ENCODE measurements around the gene DRAP1.

Gene DRAP1

GRCh38 chr11:65918211-65919140 is 750 bp upstream of the DRAP1 start, which contains the start of gene C11orf68:
Gene C11orf68, minus strand, starts transcription at chr11:65919062. Its CDS starts 31 bp downstream, at chr11:65919031.
- 0 out of 2 replicates have a peak, but pooled peaks have one; percentile 1 for TF ChIP-seq CTCF (IDR thresholded peaks at IDR 0.05; ENCODE audit: control insufficient read depth, extremely low read depth, insufficient read depth)
- no peak for DNase-seq (ENCODE audit: low read depth)
- H3K4me3 ChIP-seq (ENCODE audit: low read depth, low read length), result peak within 1 kb of the TSS; percentile 95

- peak overlapping the region; percentile 80 for H3K4me3 ChIP-seq (ENCODE audit: low read depth, low read length)
- no peak for TF ChIP-seq CTCF (IDR thresholded peaks at IDR 0.05; ENCODE audit: control insufficient read depth, extremely low read depth, insufficient read depth)
- no peak for DNase-seq (ENCODE audit: low read depth)
These were observed 546 bp downstream of the DRAP1 start for GRCh38 chr11:65919573-65920371.

- DNase-seq (ENCODE audit: low read depth), result no peak
- no peak for TF ChIP-seq CTCF (IDR thresholded peaks at IDR 0.05; ENCODE audit: control insufficient read depth, extremely low read depth, insufficient read depth)
- H3K4me3 ChIP-seq (ENCODE audit: low read depth, low read length), result peak overlapping the region; percentile 80
These were observed 1.2 kb downstream of the DRAP1 start for GRCh38 chr11:65920372-65920802.

GRCh38 chr11:65921033-65921555 is 1.9 kb downstream of the DRAP1 start:
- TF ChIP-seq CTCF (IDR thresholded peaks at IDR 0.05; ENCODE audit: control insufficient read depth, extremely low read depth, insufficient read depth), result no peak
- peak overlapping the region; percentile 80 for H3K4me3 ChIP-seq (ENCODE audit: low read depth, low read length)
- DNase-seq (ENCODE audit: low read depth), result no peak

- no peak for TF ChIP-seq CTCF (IDR thresholded peaks at IDR 0.05; ENCODE audit: control insufficient read depth, extremely low read depth, insufficient read depth)
- DNase-seq (ENCODE audit: low read depth), result no peak
These were observed 2.6 kb downstream of the DRAP1 start for GRCh38 chr11:65921876-65922275.

GRCh38 chr11:65922565-65922964 is 3.3 kb downstream of the DRAP1 start:
- no peak for TF ChIP-seq CTCF (IDR thresholded peaks at IDR 0.05; ENCODE audit: control insufficient read depth, extremely low read depth, insufficient read depth)
- no peak overlapping the region for H3K4me3 ChIP-seq (ENCODE audit: low read depth, low read length)
- DNase-seq (ENCODE audit: low read depth), result no peak

More at GRCh38 chr11:65921876-65922275, 2.6 kb downstream of the DRAP1 start:
- no peak overlapping the region for H3K4me3 ChIP-seq (ENCODE audit: low read depth, low read length)
